CD4-positive, alpha-beta T cell treated with Interleukin-4 for 1 hour (primary cell): ENCODE results near the gene RBM33.
"Not testable (repeated sequence)": the region's sequence is repeated elsewhere in the genome, so short reads cannot be mapped to it uniquely, and the experiment has no call there.

Source experiments
- DNase-seq, 2 donors: peaks; one replicate each; pipeline ENCODE4 v3.0.0-alpha.2; 2020 to 2022

The RBM33 gene

GRCh38 chr7:155644178-155644970 is at the start of gene RBM33:
Gene RBM33 (plus strand): TSS chr7:155644661. CDS start chr7:155644877, 216 bp downstream.
- DNase-seq: peak; percentile 74 to 84

DNA sequence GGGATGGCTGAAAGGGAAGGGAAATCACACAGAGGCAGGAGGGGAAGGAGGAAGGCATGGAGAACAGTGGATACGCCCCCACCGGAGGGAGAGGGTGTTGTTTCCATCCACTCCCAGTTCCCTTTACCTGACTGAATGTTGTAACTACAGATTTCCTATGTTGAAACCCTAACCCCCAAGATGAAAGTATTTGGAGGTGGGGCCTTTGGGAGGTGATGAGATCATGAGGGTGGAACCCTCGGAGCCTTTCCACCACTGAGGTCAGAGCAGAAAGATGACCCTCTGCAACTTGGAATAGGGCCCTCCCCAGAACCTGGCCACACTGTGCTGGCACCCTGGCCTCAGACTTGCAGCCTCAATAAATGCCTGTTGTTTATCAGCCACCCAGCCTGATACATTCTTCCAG is 49.5 kb upstream of the RBM33 start:
- DNase-seq: no peak

- no peak for DNase-seq
These were observed 46.7 kb upstream of the RBM33 start for GRCh38 chr7:155597753-155598140.

GRCh38 chr7:155598810-155599210 is 45.7 kb upstream of the RBM33 start:
- peak; percentile 71 to 74 for DNase-seq

- DNase-seq: no peak
These were observed 42.3 kb upstream of the RBM33 start for GRCh38 chr7:155602156-155602555.

DNA sequence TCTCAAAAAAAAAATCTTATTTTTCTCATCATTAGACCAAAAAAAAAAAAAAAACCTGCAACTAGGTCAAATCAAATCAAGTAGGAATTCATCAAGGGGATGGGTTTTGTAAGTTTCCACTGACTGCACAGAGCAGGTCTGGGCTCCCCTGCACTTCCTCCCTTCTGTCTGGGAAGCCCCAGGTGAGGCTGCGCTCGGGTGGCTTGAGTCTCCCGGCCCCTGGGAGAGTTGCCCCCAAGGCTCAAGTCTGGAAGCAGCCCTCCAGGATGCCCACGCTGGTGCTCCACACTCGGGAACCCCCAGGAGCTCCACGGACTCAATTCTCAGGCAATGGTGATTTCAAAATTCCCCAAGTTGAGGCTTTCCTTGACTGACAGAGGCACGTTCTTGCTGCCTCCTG is 41.7 kb upstream of the RBM33 start:
- DNase-seq: no peak

- no peak for DNase-seq
These were observed 41.1 kb upstream of the RBM33 start for GRCh38 chr7:155603205-155603857.

DNA sequence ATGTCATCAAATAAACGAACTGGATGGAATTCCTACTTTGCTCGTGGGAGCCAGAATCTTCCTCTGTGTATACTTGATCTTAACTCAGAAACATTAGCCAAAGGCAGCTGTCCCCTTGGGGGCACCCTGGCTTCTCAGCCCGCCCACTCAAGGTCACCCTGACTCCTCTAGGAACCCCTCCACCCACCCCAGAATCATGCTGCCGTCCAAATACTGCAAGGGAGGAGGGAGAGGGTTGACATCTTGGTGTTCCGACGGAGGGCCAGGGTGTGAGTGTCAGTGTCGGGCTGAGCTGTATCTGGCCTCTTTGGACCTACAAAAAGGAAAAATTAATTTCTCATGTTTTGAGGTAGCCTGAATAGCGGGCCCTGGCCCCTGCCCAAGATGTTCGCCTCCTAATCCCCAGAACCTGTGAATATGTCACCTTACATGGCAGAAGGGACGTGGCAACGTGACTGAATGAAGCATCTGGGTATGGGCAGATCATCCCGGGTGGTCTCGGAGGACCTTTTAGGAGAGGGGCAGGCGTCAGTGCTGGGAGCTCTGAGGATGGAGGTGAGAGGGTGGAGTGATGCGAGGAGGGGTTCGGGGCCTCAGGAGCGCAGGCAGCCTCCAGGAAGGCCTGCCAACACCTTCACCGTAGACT is 40.5 kb upstream of the RBM33 start:
- no peak for DNase-seq

- no peak for DNase-seq
These were observed 39.9 kb upstream of the RBM33 start for GRCh38 chr7:155604504-155604997.

- no peak for DNase-seq
These were observed 35.3 kb upstream of the RBM33 start for GRCh38 chr7:155609185-155609584.

DNA sequence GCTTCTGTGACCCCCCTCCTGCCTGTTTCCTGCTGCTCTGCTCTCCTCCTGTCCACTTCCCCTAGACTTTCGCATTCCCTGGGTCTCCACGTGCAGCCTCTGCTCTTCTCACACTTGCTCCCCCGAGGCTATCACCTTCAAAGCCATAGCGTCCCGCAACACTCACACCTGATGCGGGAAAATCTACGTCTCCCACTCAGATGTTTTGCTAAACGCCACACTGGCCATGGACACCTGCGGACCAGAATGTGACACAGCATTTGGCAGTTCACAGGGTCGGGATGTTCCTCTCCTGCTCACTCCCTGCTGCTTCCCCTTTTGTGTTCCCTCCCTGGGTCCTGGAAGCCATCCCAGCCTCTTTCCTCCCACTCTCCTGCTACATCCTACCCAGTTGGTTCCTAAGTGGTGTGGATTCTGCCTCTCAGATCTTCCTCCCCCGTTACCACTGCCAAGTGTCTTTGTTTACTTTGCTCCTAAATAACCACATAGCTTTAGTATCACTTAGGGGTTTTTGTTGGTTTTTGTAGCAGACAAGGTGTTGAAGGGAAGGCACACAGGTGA is 33.7 kb upstream of the RBM33 start:
- no peak for DNase-seq

DNA sequence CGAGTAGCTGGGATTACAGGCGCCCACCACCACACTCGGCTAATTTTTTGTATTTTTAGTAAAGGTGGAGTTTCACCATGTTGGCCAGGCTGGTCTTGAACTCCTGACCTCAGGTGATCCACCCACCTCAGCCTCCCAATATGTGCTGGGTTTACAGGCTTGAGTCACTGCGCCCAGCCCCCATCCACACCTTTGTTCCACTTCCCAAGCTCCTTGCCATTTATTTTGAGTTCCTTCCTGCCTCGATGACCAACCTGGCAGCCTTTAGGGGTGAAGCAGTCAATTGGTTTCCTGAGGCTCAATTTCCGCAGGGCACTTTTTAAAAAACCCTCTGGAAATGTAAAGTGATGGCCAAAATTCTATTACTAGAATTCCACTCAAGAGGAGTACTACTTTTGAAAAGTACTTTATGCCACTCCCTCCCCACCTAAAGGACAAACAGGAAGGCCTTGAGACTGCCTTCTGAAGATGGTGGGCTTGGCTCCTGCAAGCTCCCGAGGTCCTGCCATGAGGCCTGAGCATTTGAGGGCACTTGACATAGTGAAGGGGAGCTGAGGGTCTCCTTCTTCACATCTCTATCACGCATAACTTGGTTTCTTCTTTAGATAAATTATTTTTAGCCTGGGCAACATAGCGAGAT is 32.5 kb upstream of the RBM33 start:
- DNase-seq: no peak

DNA sequence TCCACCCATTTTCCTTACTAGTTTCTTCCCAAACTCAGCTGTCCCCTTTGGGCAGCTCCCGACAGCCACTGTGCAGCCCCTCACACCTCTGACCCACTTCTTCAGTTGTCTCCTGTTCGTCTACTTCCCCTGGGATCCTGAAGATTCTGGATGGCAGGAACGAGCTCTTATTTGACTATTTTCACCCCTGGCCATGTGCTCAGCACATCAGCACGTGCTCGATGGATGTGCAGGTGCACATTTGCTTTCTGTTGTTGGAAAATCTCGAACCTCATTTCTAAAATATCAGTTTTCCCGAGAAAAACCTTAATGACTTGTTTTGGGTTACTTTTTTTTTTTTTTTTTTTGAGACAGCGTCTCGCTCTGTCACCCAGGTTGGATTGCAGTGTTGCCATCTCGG is 31.8 kb upstream of the RBM33 start:
- no peak for DNase-seq

- not testable (repeated sequence) for DNase-seq
These were observed 29.4 kb upstream of the RBM33 start for GRCh38 chr7:155615085-155615484.

DNA sequence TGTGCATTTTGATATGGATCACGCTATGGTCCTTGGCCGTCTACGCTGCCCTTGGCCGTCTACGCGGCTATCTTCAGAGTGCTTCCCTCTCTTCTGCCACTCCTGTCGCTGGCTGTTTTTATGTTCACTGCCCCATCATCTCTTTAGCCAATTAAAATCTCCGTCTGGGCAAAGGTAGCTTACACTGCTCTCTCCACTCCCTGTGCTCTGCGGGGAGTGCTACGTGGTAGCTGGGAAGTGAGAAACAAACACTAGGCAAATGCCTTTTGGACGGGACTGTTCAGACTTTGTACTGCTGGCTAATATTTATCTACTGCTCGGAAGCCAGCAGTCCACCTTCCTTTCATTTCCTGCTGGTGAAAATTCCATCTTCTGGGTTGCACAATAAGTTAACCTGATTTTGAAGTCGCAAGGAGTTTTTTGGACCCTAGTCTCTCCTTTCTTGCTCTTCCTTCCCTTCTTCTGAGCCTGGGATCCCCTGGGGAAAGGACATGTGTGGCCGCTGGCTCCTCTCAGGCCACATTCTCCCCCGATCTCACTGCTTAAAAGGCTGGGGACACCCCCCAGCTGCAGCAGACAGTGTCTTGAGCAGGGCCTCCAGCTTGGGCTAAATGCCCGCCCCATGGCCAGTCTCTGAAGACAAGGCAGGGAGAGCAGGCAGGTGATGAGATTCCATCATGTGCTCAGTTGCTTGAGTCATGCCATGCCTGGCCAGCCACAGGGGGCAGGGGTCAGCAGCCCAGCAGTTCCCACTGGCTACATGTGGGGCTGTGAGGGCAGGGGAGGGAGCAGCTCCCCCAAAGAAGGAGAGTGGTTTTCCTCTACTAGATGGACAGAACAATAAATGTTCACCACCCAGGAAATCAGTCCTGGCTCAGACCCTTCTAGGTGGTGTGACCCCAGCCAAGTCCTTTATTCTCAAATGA is 25.5 kb upstream of the RBM33 start:
- no peak for DNase-seq

DNA sequence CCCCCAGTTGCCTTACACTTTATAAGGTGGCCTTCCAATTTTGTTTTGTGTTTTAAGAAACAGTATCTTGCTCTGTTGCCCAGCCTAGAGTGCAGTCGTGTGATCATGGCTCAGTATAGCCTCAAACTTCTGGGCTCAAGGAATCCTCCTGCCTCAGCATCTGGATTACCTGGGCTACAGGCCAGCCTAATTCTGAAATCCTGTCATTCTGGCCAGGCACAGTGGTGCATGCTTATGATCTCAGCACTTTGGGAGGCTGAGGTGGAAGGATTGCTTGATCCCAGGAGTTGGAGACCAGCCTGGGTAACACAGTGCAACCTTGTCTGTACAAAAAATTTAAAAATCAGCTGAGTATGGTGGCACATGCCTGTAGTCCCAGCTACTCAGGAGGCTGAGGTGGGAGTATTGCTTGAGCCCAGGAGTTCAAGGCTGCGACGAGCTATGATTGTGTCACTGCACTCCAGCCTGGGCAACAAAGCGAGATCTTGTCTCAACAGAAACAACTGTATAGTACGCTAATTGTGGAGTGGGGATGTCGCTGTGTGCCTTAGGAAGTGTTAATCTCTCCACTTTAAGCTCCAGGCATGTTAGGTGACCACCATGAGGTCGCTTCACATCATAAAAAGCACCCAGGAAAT is 24.7 kb upstream of the RBM33 start:
- no peak for DNase-seq

GRCh38 chr7:155620497-155620896 is 24.0 kb upstream of the RBM33 start:
- DNase-seq: no peak

DNA sequence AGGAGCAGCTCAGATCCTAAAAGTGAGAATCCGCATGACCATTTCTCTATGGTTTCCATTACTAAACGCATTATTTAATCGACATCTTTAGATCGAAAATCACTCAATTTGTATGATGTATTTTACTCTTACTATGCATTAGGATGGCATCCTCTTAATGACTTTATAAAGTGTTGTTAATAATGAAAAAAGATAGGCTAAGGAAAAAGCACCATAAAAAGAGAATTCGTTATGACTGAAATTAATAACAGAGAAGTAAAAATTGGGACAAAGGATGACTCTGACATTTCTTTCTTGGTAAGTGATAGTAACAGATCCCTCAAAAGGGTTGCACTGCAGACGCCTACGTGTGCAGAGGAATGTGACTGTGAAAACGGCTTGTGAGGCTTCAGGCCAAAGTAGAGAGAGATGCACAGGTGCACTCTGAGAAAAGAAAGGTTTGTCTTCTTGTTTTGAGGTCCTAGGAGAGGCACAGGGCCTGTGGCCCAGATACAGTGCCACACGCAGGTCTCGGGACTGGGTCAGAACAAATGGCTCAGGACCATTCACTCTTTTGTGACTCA is 23.0 kb upstream of the RBM33 start:
- DNase-seq: no peak

GRCh38 chr7:155624412-155624811 is 20.0 kb upstream of the RBM33 start:
- no peak for DNase-seq

- DNase-seq: no peak
These were observed 18.9 kb upstream of the RBM33 start for GRCh38 chr7:155625557-155625956.

DNA sequence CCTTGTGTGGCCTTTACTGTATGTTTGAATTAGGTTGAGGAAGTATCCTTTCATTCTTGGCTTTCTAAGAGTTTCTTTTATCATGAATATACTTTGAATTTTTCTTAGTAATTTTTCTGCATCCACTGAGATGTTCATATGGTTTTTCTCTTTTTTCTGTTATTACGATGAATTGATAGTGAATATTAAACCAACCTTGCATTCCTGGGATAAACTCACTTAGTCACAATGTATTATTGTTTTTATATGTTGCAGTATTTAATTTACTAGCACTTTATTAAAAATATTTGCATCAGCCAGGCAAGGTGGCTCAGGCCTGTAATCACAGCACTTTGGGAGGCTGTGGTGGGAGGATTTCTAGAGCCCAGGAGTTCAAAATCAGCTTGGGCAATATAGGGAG is 15.3 kb upstream of the RBM33 start:
- DNase-seq: no peak
